Measurements from ENCODE around the gene MYEOV. TPM values are rescaled to one million over a fixed set of nuclear protein-coding genes. Genes with fewer than 3 reads are reported as not detected.

MYEOV gene
- total RNA-seq, 2 donors from 2014 or later: 1.1 to 1.3 TPM

GRCh38 chr11:69265210-69265609 is 28.7 kb upstream of the MYEOV start:
- TF ChIP-seq CTCF (IDR thresholded peaks at IDR 0.05): no peak
- no peaks in the 10 kb centered on the region for H3K9me3 ChIP-seq
- no peaks in the 10 kb centered on the region for H3K4me1 ChIP-seq (ENCODE audit: control insufficient read depth in 1 of 2, low read depth in 2 of 2)
- H3K4me3 ChIP-seq: no peak overlapping the region
- H3K27ac ChIP-seq: no peak overlapping the region
- DNase-seq (ENCODE audit: low spot score): no peak
- H3K36me3 ChIP-seq: no peaks in the 10 kb centered on the region
- ATAC-seq (ENCODE audit: insufficient number of reproducible peaks, low FRiP score, low read depth): no peak
- no peaks in the 10 kb centered on the region for H3K27me3 ChIP-seq (replicated peaks; ENCODE audit: insufficient read depth)

- Histone ChIP-seq H3K27ac (no peak overlapping the region), H3K4me3 (no peak overlapping the region), H3K36me3 (no peaks in the 10 kb centered on the region), H3K4me1 (ENCODE audit: control insufficient read depth in 1 of 2, low read depth in 2 of 2) (no peaks in the 10 kb centered on the region), H3K9me3 (no peaks in the 10 kb centered on the region), H3K27me3 (replicated peaks; ENCODE audit: insufficient read depth) (no peaks in the 10 kb centered on the region)
- ATAC-seq (ENCODE audit: insufficient number of reproducible peaks, low FRiP score, low read depth): no peak
- no peak for TF ChIP-seq CTCF (IDR thresholded peaks at IDR 0.05)
- DNase-seq (ENCODE audit: low spot score): no peak
Measured at GRCh38 chr11:69265911-69266510, 27.9 kb upstream of the MYEOV start.

DNA sequence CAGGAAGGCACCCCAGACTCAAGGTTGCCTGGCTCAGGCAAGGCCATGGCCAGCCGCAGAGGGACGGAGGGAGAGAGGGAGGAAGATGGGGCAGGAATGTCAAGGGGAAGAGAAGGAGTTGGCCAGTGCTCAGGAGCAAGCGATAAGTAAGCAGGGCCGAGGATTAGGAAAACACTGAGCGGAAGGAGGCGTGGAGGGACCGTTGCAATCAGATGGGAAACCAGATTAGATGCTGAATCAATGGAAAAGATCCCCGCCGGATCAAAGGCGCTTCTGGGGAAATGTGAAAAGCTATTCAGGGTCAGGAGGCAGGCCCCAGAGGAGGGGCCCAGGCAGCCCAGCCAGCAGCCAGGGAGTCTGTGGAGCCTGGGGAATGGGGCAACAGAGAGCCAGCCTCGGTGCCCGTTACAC is 26.6 kb upstream of the MYEOV start:
- no peak for TF ChIP-seq CTCF (IDR thresholded peaks at IDR 0.05)
- no peak for DNase-seq (ENCODE audit: low spot score)

DNA sequence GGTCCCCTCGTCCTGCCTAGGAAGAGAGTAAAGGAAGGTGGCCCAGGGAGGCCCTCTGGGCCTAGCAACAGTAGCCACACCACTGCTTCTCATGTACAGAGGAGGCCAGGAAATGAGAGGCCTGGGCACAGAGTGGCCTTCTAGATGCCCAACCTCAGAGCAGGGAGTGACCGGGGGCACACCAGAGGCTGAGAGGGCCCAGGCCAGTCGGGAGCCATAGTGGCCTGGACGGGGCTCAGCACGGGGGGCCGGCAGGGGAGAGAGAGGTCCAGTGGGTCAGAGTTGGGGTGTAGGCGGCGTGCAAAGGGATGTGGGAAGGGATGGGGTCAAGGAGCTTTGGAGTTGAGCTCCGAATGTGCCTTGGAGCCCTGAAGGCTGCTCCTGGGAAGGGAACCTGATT is 25.0 kb upstream of the MYEOV start:
- TF ChIP-seq CTCF (IDR thresholded peaks at IDR 0.05): no peak

More for the DNA sequence above, 26.6 kb upstream of the MYEOV start:
- Histone ChIP-seq H3K36me3 (no peaks in the 10 kb centered on the region), H3K4me3 (no peak overlapping the region), H3K4me1 (ENCODE audit: control insufficient read depth in 1 of 2, low read depth in 2 of 2) (no peaks in the 10 kb centered on the region), H3K27me3 (replicated peaks; ENCODE audit: insufficient read depth) (no peaks in the 10 kb centered on the region), H3K9me3 (no peaks in the 10 kb centered on the region), H3K27ac (no peak overlapping the region)
- no peak for ATAC-seq (ENCODE audit: insufficient number of reproducible peaks, low FRiP score, low read depth)

GRCh38 chr11:69269388-69269787 is 24.6 kb upstream of the MYEOV start:
- no peak overlapping the region for H3K27ac ChIP-seq
- H3K4me3 ChIP-seq: no peak overlapping the region
- ATAC-seq (ENCODE audit: insufficient number of reproducible peaks, low FRiP score, low read depth) (no peak), DNase-seq (ENCODE audit: low spot score) (no peak)
- no peaks in the 10 kb centered on the region for H3K27me3 ChIP-seq (replicated peaks; ENCODE audit: insufficient read depth)
- no peaks in the 10 kb centered on the region for H3K36me3 ChIP-seq
- H3K9me3 ChIP-seq: no peaks in the 10 kb centered on the region
- TF ChIP-seq CTCF (IDR thresholded peaks at IDR 0.05): no peak
- H3K4me1 ChIP-seq (ENCODE audit: control insufficient read depth in 1 of 2, low read depth in 2 of 2): no peaks in the 10 kb centered on the region

More for the DNA sequence above, 25.0 kb upstream of the MYEOV start:
- H3K27ac ChIP-seq: no peak overlapping the region
- H3K27me3 ChIP-seq (replicated peaks; ENCODE audit: insufficient read depth): no peaks in the 10 kb centered on the region
- H3K4me1 ChIP-seq (ENCODE audit: control insufficient read depth in 1 of 2, low read depth in 2 of 2): no peaks in the 10 kb centered on the region
- H3K4me3 ChIP-seq: no peak overlapping the region
- no peak for ATAC-seq (ENCODE audit: insufficient number of reproducible peaks, low FRiP score, low read depth)
- no peak for DNase-seq (ENCODE audit: low spot score)
- H3K9me3 ChIP-seq: no peaks in the 10 kb centered on the region
- no peaks in the 10 kb centered on the region for H3K36me3 ChIP-seq

All from thoracic aorta (tissue), 2 donors.